SK-N-MC (cell line): ENCODE measurements around the gene NXN.
"Not testable (repeated sequence)": the region's sequence is repeated elsewhere in the genome, so short reads cannot be mapped to it uniquely, and the experiment has no call there.

ENCODE experiments used
- DNase-seq: peaks from one replicate; pipeline ENCODE4 v3.0.0-alpha.2; 2011; ENCODE audit warnings: low read depth, low spot score
- H3K27ac ChIP-seq: fragments of 200-600 bp; sonication (generic); 2 replicates; pipeline ENCODE4 v1.5.1; 2016; ENCODE audit warnings: mixed run types
- H3K36me3 ChIP-seq: fragments of 200-600 bp; sonication (generic); 2 replicates; pipeline ENCODE4 v1.6.1; 2017; ENCODE audit warnings: antibody characterized with exemption, low read length, mixed read lengths; ENCODE audit not compliant: insufficient read depth
- H3K4me3 ChIP-seq: fragments of 200-600 bp; sonication (generic); 2 replicates; pipeline ENCODE4 v1.5.1; 2016
- H3K9ac ChIP-seq: fragments of 200-600 bp; sonication (generic); 2 replicates; pipeline ENCODE4 v1.8.0; 2017; ENCODE audit warnings: mixed run types, mixed read lengths; ENCODE audit not compliant: insufficient read length
- H3K9me3 ChIP-seq: fragments of 200-600 bp; sonication (generic); 2 replicates; pipeline ENCODE4 v1.6.1; 2017; ENCODE audit warnings: low read depth, mild to moderate bottlenecking, antibody characterized with exemption, low read length, moderate library complexity, mixed read lengths
- EZH2 ChIP-seq: fragments of 200-600 bp; sonication (generic); IDR thresholded peaks from one replicate; pipeline ENCODE4 v1.6.1; 2017; ENCODE audit warnings: antibody characterized with exemption
- FOXP2 ChIP-seq: optimal IDR thresholded peaks from 2 replicates; pipeline ENCODE3; 2011; ENCODE audit warnings: mild to moderate bottlenecking, moderate library complexity; ENCODE audit not compliant: insufficient read depth; ENCODE audit errors: extremely low read length, control extremely low read depth
- POLR2AphosphoS5 ChIP-seq: IDR thresholded peaks from 2 replicates; pipeline ENCODE4 v1.6.1; 2012; ENCODE audit warnings: mild to moderate bottlenecking, low read depth, low read length, borderline replicate concordance

Gene NXN

DNA sequence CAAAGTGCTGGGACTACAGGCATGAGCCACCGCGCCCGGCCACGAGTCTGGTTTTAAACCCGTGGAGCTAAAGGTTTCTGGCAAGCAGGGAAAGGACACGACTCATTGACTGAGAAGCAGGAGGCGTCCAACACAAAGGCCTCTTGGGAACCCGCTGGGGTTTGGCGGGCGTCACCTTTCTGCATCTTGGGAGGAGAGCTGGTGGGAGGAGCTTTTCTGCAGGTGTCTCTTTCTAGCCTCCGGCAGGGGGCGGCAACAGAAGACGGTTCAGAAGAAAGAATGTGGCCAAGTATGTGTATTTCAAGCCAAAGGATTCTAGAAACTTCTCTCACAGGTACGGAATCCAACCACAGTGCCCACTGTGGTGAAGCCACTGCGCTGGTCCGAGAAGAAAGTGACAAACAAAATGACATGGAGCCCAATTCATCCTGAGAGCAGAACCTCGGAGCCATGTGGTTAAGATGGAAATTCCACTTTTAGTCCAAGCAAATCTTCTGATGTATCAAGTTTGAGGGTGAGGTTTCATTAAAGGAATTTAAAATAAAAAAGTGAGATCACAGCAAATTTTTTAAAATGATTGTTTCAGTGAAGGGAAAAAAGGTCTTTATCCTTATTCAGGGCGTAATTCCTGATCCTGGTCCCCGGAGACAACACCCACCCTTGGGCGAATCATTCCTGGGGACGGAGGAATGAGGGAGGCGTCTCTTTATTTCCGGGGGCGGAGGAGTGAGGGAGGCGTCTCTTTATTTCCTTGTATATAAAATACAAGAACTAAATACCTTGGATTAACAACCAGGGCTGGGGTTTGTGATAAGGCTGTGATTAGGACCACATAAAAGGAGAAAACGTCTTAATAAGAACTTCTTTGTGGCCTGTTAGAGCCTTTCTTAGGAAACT, 99.8 kb downstream of the NXN start:
- no peak overlapping the region for H3K9ac ChIP-seq
- H3K9me3 ChIP-seq = no peaks in the 10 kb centered on the region
- H3K4me3 ChIP-seq = no peak overlapping the region
- H3K27ac ChIP-seq = peak overlapping the region; percentile 22; the same call in 1 of the 2 replicates
- DNase-seq = no peak
- no peaks in the 10 kb centered on the region for H3K36me3 ChIP-seq
- TF ChIP-seq EZH2 (no peak), FOXP2 (no peak), POLR2AphosphoS5 (no peak)

DNA sequence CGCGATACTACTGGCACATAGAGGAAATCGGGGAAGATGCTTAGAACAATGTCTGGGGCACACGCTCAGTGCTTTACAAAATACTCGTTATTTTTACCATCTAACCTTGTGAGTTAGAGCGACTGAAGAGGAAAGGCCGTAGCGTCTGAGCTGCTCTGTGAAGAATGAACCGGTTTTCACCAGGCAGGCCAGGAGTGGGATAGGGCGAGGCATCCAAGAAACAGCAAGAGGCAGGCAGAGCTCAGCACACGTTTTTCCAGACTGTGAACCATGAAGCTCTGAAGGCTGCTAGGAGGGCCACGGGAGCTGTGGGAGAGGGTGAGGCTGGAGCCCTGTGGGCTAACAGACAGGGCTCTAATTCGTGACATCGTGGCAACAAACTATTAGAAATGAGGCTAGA, 101.9 kb downstream of the NXN start:
- no peak for DNase-seq
- Histone ChIP-seq H3K9ac (no peak overlapping the region), H3K4me3 (no peak overlapping the region), H3K27ac (peak overlapping the region; percentile 68), H3K9me3 (no peaks in the 10 kb centered on the region), H3K36me3 (no peaks in the 10 kb centered on the region)
- no peak for TF ChIP-seq EZH2

- Histone ChIP-seq H3K36me3 (no peaks in the 10 kb centered on the region), H3K9me3 (no peaks in the 10 kb centered on the region), H3K4me3 (no peak overlapping the region), H3K9ac (no peak overlapping the region), H3K27ac (no peak overlapping the region)
- no peak for TF ChIP-seq FOXP2
- no peak for TF ChIP-seq EZH2
- TF ChIP-seq POLR2AphosphoS5 = no peak
- DNase-seq = no peak
Observed at GRCh38 chr17:876272-876671, 103.3 kb downstream of the NXN start.

DNA sequence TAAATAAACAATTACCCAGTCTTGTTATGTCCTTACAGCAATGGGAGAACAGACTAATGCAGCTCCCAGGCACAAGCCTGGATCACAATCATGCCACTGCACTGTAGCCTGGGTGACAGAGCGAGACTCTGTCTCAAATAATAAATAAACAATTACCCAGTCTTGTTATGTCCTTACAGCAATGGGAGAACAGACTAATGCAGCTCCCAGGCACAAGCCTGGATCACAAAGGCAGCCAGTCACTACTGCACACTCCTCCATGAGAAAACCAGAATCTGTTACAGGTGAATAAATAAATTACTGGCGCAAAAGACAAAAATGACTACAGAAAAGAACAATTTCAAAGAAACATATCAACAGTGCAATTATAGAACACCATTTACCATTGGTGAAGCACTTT, 105.0 kb downstream of the NXN start:
- H3K9me3 ChIP-seq, H3K36me3 ChIP-seq, H3K9ac ChIP-seq, DNase-seq, H3K4me3 ChIP-seq, H3K27ac ChIP-seq: not testable (repeated sequence)

GRCh38 chr17:872855-873254, 106.7 kb downstream of the NXN start:
- no peaks in the 10 kb centered on the region for H3K36me3 ChIP-seq
- no peak overlapping the region for H3K9ac ChIP-seq
- TF ChIP-seq FOXP2 (no peak), POLR2AphosphoS5 (no peak)
- DNase-seq = no peak
- H3K4me3 ChIP-seq = no peak overlapping the region
- H3K9me3 ChIP-seq = no peaks in the 10 kb centered on the region
- no peak overlapping the region for H3K27ac ChIP-seq

DNA sequence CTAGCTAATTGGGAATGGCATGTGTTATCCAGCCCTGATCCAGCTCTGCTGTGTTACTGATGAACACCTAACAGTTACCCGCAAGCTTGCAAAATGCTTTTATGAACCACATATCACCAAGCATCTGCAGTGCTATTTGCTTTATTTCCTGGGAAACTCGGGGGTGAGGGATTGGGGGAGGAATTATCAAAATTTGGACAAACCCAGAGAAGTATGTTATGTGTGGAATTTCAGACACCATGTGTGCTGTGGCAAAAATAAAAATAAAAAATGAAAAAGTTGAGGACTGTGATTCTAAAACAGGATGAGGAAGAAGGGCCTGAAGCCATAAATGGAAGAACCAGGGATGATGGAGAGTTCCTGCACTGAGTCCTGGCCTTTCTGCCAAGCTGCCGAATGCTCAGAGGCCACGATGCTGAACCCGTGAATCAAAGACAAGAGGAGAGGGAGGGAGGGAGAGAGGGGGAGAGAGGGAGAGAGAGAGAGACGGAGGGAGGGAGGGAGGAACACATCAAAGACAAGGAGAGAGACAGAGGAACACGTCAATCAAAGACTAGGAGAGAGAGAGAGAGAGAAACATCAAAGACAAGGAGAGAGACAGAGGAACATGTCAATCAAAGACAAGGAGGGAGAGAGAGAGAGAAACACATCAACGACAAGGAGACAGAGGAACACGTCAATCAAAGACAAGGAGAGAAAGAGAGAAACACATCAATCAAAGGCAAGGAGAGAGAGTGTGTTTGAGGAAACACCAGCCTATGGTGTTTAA, 107.6 kb downstream of the NXN start:
- TF ChIP-seq FOXP2 = no peak
- no peak for TF ChIP-seq POLR2AphosphoS5
- TF ChIP-seq EZH2 = no peak
- no peak for DNase-seq
- H3K4me3 ChIP-seq = no peak overlapping the region
- H3K36me3 ChIP-seq = no peaks in the 10 kb centered on the region
- no peaks in the 10 kb centered on the region for H3K9me3 ChIP-seq
- peak overlapping the region; percentile 14; the same call in 1 of the 2 replicates for H3K27ac ChIP-seq
- H3K9ac ChIP-seq = no peak overlapping the region

DNA sequence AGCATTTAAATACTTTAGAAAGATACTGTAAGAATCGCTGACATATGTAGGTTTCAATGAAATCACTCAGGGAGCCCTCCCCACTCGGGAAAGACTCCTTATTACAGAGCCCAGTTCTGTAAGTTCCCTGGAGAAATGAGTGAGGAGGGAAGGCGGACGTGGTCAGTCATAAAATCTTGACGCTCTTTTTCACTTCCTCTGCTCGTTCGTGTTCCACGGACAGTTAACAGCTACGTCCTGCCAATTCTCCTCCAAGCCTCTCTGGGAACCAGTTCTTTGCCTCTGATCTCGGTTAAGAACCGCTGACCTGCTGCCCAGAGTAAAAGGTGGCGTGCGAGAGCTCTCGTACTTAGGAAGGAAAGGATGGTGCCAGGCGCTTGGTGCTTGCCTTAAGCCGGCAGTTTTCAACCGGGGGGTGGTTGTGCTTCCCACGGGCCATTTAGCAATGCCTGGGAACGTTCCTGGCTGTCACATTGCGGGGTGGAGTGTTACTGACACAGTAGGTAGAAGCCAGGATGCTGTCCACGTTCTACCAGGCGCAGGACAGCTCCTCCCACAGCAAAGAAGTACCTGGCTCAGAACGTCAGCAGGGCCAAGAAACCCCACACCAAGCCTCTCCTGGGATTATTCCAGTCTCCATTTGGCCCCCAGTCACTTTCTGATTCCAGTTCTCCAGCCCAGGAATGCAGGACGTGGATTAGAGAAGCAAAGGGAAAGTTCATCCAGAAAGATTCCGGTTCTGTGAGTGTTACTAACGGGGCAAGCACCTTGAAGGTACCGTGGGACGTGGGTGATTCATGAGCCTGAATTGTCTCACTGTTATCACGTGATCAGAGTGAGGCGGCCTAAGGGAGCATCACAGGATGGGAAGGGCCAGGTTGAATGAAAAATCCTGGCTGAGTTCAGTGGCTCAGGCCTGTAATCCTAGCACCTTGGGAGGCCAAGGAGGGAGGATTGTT, 109.7 kb downstream of the NXN start:
- Histone ChIP-seq H3K36me3 (no peaks in the 10 kb centered on the region), H3K27ac (no peak overlapping the region), H3K4me3 (no peak overlapping the region), H3K9me3 (no peaks in the 10 kb centered on the region), H3K9ac (no peak overlapping the region)
- DNase-seq = no peak
- TF ChIP-seq FOXP2 = no peak
- no peak for TF ChIP-seq POLR2AphosphoS5
- no peak for TF ChIP-seq EZH2

GRCh38 chr17:869086-869485, 110.5 kb downstream of the NXN start:
- no peaks in the 10 kb centered on the region for H3K36me3 ChIP-seq
- H3K9ac ChIP-seq = no peak overlapping the region
- no peak overlapping the region for H3K27ac ChIP-seq
- TF ChIP-seq POLR2AphosphoS5 (no peak), FOXP2 (no peak), EZH2 (no peak)
- H3K4me3 ChIP-seq = no peak overlapping the region
- H3K9me3 ChIP-seq = no peaks in the 10 kb centered on the region
- DNase-seq = no peak
